COLO829 (cell line): Measurements from ENCODE around the gene HIGD1C.

Experiments
- DNase-seq: peaks from one replicate; pipeline ENCODE4 v3.0.0; 2012; ENCODE audit warnings: low spot score

The HIGD1C gene

GRCh38 chr12:51018956-51019355 is 66.6 kb downstream of the HIGD1C start:
- no peak for DNase-seq

- DNase-seq: no peak
Observed at GRCh38 chr12:51019927-51020326, 67.6 kb downstream of the HIGD1C start.
